ENCODE results near the gene PLAGL1.
"Not testable (repeated sequence)": the region's sequence is repeated elsewhere in the genome, so short reads cannot be mapped to it uniquely, and the experiment has no call there.

Gene PLAGL1

GRCh38 chr6:143936347-143936746, 71.7 kb downstream of the PLAGL1 start:
- DNase-seq, result no peak

GRCh38 chr6:143934867-143935266, 73.2 kb downstream of the PLAGL1 start:
- no peak for DNase-seq

- DNase-seq, result no peak
Measured at GRCh38 chr6:143934331-143934730, 73.7 kb downstream of the PLAGL1 start.

- DNase-seq, result no peak
Measured at GRCh38 chr6:143929975-143930374, 78.1 kb downstream of the PLAGL1 start.

GRCh38 chr6:143928853-143929252, 79.2 kb downstream of the PLAGL1 start:
- DNase-seq, result no peak

GRCh38 chr6:143917026-143917425, 91.0 kb downstream of the PLAGL1 start:
- not testable (repeated sequence) for DNase-seq

- DNase-seq, result no peak
Measured at GRCh38 chr6:143912671-143913070, 95.4 kb downstream of the PLAGL1 start.

GRCh38 chr6:143911028-143911427, 97.0 kb downstream of the PLAGL1 start:
- DNase-seq, result no peak

GRCh38 chr6:143902827-143903226, 105.2 kb downstream of the PLAGL1 start:
- DNase-seq, result no peak

GRCh38 chr6:143901885-143902750, 105.9 kb downstream of the PLAGL1 start:
- no peak for DNase-seq

GRCh38 chr6:143900358-143900757, 107.7 kb downstream of the PLAGL1 start:
- no peak for DNase-seq

- no peak for DNase-seq
Measured at GRCh38 chr6:143896126-143896860, 111.8 kb downstream of the PLAGL1 start.

- DNase-seq, result no peak
Measured at GRCh38 chr6:143894655-143895054, 113.4 kb downstream of the PLAGL1 start.

Data from NCI-H1930 (cell line).